Natural killer cell treated with Interleukin-12 subunit alpha and Interleukin-12 subunit beta and Interleukin-15 and Interleukin-18, amount 100 ng/mL, for 72 hours (primary cell): ENCODE measurements around the gene DMKN. TPM values are rescaled to one million over a fixed set of nuclear protein-coding genes. Genes with fewer than 3 reads are reported as not detected.

Source experiments
- ATAC-seq, 2 donors: fragments of 150-1000 bp; cut with Tn5 transposase in 1 of 2; sonication (Bioruptor Pico), chemical (Tn5 transposase) in 1 of 2; 2 replicates each; pipeline ENCODE4 v1.10.0; 2021
- DNase-seq: peaks from one replicate; pipeline ENCODE4 v3.0.0; 2022; ENCODE audit warnings: low spot score
- H3K27ac Mint-ChIP-seq, 2 donors: 1 replicate in 1 of 2; 2 replicates in 1 of 2; pipeline ENCODE4 v1.8.0; 2022; ENCODE audit warnings: mixed read lengths in 2 of 2, mild to moderate bottlenecking in 1 of 2, moderate library complexity in 1 of 2
- H3K27me3 Mint-ChIP-seq, 2 donors: 1 replicate in 1 of 2; 2 replicates in 1 of 2; pipeline ENCODE4 v1.8.0; 2022; ENCODE audit warnings: mixed read lengths in 2 of 2
- H3K36me3 Mint-ChIP-seq: one replicate; pipeline ENCODE4 v1.8.0; 2022; ENCODE audit warnings: mixed read lengths
- H3K4me1 Mint-ChIP-seq, 2 donors: 1 replicate in 1 of 2; 2 replicates in 1 of 2; pipeline ENCODE4 v1.8.0; 2022; ENCODE audit warnings: low read depth in 2 of 2, mixed read lengths in 2 of 2, mild to moderate bottlenecking in 1 of 2
- H3K4me3 Mint-ChIP-seq: one replicate; pipeline ENCODE4 v1.8.0; 2022; ENCODE audit warnings: mixed read lengths
- H3K9me3 Mint-ChIP-seq: 2 replicates; pipeline ENCODE4 v1.8.0; 2022; ENCODE audit warnings: mixed read lengths
- total RNA-seq, 2 donors: library from RNA; stranded (reverse); gene quantifications; one replicate each; pipeline ENCODE4 v1.2.3, GENCODE V29; 2022

The DMKN gene, protein sequence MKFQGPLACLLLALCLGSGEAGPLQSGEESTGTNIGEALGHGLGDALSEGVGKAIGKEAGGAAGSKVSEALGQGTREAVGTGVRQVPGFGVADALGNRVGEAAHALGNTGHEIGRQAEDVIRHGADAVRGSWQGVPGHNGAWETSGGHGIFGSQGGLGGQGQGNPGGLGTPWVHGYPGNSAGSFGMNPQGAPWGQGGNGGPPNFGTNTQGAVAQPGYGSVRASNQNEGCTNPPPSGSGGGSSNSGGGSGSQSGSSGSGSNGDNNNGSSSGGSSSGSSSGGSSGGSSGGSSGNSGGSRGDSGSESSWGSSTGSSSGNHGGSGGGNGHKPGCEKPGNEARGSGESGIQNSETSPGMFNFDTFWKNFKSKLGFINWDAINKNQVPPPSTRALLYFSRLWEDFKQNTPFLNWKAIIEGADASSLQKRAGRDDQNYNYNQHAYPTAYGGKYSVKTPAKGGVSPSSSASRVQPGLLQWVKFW
- total RNA-seq: 1 to 10 TPM in 1 of 2 donors, not detected in 1; 1.8 TPM

DNA sequence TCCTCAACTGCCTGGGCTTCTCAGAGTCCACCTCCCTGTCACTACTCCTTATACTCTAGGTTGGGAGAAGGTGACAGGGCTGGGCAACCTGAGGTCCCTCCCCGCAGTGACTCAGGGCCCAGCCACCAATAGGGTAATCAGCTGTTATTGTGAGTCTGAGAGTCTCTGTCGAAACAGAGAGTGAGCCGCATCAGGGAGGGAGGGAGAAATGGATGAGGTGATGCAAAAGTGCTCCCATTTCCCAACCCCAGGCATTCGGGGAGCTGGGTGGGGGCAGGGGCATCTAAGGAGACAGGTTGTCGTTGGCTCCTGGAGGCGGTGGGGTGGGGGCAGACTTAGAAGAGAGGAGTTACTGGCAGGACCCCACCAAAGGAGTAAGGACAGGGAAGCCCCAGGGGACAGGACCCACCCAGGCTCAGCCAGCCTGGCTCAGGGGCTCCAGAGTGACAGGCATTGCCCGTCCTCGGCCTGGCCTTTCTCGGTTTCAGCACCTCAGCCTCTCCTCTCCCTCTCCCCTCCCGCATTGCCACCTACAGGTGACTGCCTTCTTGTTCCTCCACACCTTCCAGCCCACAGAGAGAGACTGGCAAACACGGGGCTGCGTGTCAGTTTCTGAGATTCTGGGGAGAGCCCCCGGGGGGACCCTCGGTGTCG is at the start of gene DMKN:
Gene DMKN, minus strand, starts transcription at position 22 of the 654 bp plus-strand sequence. CDS start 174 bp downstream, outside the sequence.
- Mint-ChIP-seq H3K4me1 (peaks cover 5% of the 10 kb centered on the region in 2 donors), H3K9me3 (no peaks in the 10 kb centered on the region), H3K4me3 (no peak within 1 kb of the TSS), H3K27ac (no peak within 1 kb of the TSS), H3K36me3 (no peaks in the 10 kb centered on the region), H3K27me3 (peaks cover 7 to 14% of the 10 kb centered on the region in 2 donors)
- ATAC-seq (no peak), DNase-seq (no peak)

DNA sequence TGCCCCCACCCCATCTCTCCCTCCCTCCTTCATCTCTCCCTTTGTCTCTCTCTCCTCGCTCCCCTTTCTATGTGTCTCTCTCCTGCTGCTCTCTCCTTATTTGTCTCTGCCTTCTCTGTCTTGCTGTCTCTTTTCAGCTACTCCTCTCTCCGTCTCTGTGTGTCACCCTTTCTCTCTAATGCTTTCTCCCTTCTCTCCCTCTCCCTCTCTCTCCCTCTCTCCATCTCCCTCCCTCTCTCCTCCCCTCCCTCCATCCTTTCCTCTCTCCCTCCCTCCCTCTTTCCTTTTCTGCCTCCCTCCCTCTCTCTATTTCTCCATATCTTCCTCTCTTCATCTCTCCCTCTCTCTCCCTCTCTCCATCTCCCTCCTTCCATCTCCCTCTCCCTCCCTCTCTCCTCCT is 49.3 kb upstream of the DMKN start:
- H3K27ac Mint-ChIP-seq: no peak overlapping the region
- DNase-seq (no peak), ATAC-seq (no peak)
- H3K4me3 Mint-ChIP-seq: no peak overlapping the region
- H3K4me1 Mint-ChIP-seq: peaks cover 0 to 11% of the 10 kb centered on the region in 2 donors
- peaks cover 25 to 38% of the 10 kb centered on the region in 2 donors for H3K27me3 Mint-ChIP-seq
- no peaks in the 10 kb centered on the region for H3K36me3 Mint-ChIP-seq
- H3K9me3 Mint-ChIP-seq: no peaks in the 10 kb centered on the region

DNA sequence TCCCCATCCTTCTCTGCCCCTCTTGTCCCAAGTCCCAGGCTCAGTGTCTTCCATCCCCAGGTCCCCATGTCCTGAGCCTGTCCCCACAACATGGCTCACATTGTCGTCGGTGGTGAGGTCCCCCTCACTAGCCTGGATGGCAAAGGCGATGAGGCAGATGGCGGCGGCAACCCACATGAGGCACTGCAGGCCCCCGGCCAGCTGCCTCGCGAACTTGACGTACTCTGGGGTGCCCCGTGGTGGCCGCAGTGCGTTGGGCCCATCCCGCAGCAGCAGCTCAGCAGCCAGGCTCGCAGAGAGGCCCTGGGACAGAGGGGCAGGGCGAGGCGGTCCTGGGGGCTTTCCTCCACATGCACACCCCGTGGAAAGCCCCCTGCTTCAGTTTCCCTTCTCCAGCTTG is 48.9 kb upstream of the DMKN start:
- H3K4me1 Mint-ChIP-seq: peaks cover 2 to 12% of the 10 kb centered on the region in 2 donors
- H3K36me3 Mint-ChIP-seq: peaks cover under 1% of the 10 kb centered on the region
- no peak for ATAC-seq
- H3K4me3 Mint-ChIP-seq: no peak overlapping the region
- no peaks in the 10 kb centered on the region for H3K9me3 Mint-ChIP-seq
- H3K27ac Mint-ChIP-seq: no peak overlapping the region
- H3K27me3 Mint-ChIP-seq: peaks cover 25 to 41% of the 10 kb centered on the region in 2 donors
- DNase-seq: peak; percentile 54

DNA sequence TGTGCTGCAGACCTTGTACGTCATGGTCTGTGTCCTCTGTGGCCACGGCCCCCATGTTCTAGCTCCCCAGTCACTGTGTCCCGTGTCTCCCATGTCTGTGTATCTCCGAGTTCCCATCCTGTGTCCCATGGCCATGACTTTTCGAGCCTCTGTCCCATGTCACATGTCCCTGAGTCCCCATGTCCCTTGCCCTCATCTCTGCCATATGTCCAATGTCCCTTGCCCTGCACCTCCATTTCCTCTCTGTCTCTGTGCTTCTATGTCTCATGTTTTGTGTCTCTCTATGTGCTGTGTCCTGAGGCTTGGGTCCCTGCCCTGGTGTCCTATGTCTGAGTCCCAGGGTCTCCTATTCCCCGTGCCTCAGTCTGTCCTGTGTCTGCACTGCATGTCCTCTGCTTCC is 48.0 kb upstream of the DMKN start:
- DNase-seq (peak; percentile 18), ATAC-seq (no peak)
- H3K36me3 Mint-ChIP-seq: peaks cover 5% of the 10 kb centered on the region
- H3K9me3 Mint-ChIP-seq: no peaks in the 10 kb centered on the region
- no peak overlapping the region for H3K4me3 Mint-ChIP-seq
- peaks cover 28 to 47% of the 10 kb centered on the region in 2 donors for H3K27me3 Mint-ChIP-seq
- peaks cover 6 to 15% of the 10 kb centered on the region in 2 donors for H3K4me1 Mint-ChIP-seq
- H3K27ac Mint-ChIP-seq: no peak overlapping the region

DNA sequence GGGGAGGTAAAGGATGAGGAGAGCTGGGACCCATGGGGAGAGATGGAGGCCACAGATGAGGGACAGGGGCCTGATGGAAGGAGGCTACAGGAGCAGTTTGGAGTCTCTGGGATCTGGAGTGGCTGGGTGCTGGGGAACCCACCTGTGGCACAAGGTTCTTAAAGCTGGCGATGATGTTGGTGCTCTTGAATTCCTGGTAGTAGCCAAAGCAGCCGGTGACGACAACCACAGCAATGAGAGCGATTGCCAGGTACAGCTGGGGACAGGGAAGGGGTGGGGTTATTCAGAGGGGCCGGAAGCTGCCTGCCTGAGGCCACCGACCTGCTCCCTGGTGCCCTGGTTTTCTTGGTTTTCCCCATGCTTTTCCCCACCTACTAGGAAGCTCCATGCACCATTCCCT is 47.2 kb upstream of the DMKN start:
- peaks cover 6 to 15% of the 10 kb centered on the region in 2 donors for H3K4me1 Mint-ChIP-seq
- ATAC-seq: no peak
- DNase-seq: no peak
- H3K27ac Mint-ChIP-seq: no peak overlapping the region
- peaks cover 5% of the 10 kb centered on the region for H3K36me3 Mint-ChIP-seq
- peaks cover 28 to 55% of the 10 kb centered on the region in 2 donors for H3K27me3 Mint-ChIP-seq
- no peak overlapping the region for H3K4me3 Mint-ChIP-seq
- no peaks in the 10 kb centered on the region for H3K9me3 Mint-ChIP-seq

DNA sequence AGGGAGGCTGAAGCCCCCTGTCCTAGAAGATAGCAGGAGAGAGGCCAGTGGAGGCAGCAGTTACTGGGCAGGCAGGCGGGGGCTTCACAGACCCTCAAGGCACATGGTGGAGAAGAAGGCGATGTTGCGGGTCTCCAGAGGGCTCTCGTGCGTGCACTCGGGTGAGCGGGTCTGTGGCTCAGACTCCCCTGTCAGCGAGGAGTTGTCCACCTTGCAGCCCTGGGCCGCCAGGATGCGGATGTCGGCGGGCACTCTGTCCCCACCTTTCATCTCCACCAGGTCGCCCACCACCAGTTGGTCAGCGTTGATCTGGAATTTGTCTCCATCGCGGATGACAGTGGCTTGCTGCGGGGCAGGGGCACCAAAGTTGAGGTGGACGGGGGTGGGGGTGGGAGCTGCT is 46.8 kb upstream of the DMKN start:
- DNase-seq (no peak), ATAC-seq (no peak)
- H3K4me1 Mint-ChIP-seq: peaks cover 6 to 15% of the 10 kb centered on the region in 2 donors
- H3K27ac Mint-ChIP-seq: no peak overlapping the region
- H3K4me3 Mint-ChIP-seq: no peak overlapping the region
- H3K36me3 Mint-ChIP-seq: peaks cover 5% of the 10 kb centered on the region
- peaks cover 24 to 57% of the 10 kb centered on the region in 2 donors for H3K27me3 Mint-ChIP-seq
- no peaks in the 10 kb centered on the region for H3K9me3 Mint-ChIP-seq

DNA sequence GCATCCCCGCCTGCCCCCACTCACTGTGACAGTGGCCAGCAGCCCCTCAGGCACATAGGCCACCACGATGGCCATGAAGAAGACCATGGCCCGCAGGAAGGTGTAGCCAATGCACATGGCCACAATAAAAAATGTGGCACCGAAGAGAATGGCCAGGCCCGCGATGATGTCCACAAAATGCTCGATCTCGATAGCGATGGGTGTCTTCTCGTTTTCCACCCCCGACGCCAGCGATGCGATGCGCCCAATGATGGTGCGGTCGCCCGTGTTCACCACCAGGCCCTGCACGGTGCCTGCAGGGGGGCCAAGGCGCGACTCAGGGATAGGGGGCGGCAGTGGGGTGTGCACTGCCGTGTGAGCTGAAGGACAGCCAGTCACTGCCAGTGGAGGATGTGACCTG is 46.3 kb upstream of the DMKN start:
- Mint-ChIP-seq H3K4me1 (peaks cover 6 to 15% of the 10 kb centered on the region in 2 donors), H3K27ac (no peak overlapping the region), H3K27me3 (peaks cover 24 to 57% of the 10 kb centered on the region in 2 donors), H3K36me3 (peaks cover 5% of the 10 kb centered on the region), H3K4me3 (no peak overlapping the region), H3K9me3 (no peaks in the 10 kb centered on the region)
- ATAC-seq: no peak
- DNase-seq: peak; percentile 12

- DNase-seq: peak; percentile 22
- no peak overlapping the region for H3K27ac Mint-ChIP-seq
- peaks cover 5% of the 10 kb centered on the region for H3K36me3 Mint-ChIP-seq
- no peaks in the 10 kb centered on the region for H3K9me3 Mint-ChIP-seq
- no peak overlapping the region for H3K4me3 Mint-ChIP-seq
- H3K4me1 Mint-ChIP-seq: peaks cover 6 to 18% of the 10 kb centered on the region in 2 donors
- ATAC-seq: no peak
- peaks cover 28 to 57% of the 10 kb centered on the region in 2 donors for H3K27me3 Mint-ChIP-seq
These were observed 45.8 kb upstream of the DMKN start for GRCh38 chr19:35559281-35559659.

GRCh38 chr19:35558400-35559280 is 45.2 kb upstream of the DMKN start:
- peak; percentile 55 for DNase-seq
- Mint-ChIP-seq H3K9me3 (no peaks in the 10 kb centered on the region), H3K4me1 (peaks cover 6 to 18% of the 10 kb centered on the region in 2 donors), H3K4me3 (no peak overlapping the region), H3K36me3 (peaks cover 5% of the 10 kb centered on the region), H3K27me3 (peaks cover 31 to 57% of the 10 kb centered on the region in 2 donors), H3K27ac (no peak overlapping the region)
- ATAC-seq: no peak

GRCh38 chr19:35557539-35558399 is 44.3 kb upstream of the DMKN start:
- H3K4me3 Mint-ChIP-seq: peak overlapping the region; percentile 69
- H3K9me3 Mint-ChIP-seq: no peaks in the 10 kb centered on the region
- H3K27me3 Mint-ChIP-seq: peaks cover 34 to 54% of the 10 kb centered on the region in 2 donors
- H3K4me1 Mint-ChIP-seq: peaks cover 6 to 18% of the 10 kb centered on the region in 2 donors
- no peak overlapping the region for H3K27ac Mint-ChIP-seq
- H3K36me3 Mint-ChIP-seq: peaks cover 5% of the 10 kb centered on the region
- DNase-seq: peak; percentile 71
- ATAC-seq: peak; percentile 40 to 74

GRCh38 chr19:35556846-35557538 is 43.5 kb upstream of the DMKN start:
- ATAC-seq: no peak
- peak; percentile 16 for DNase-seq
- Mint-ChIP-seq H3K36me3 (peaks cover 5% of the 10 kb centered on the region), H3K9me3 (no peaks in the 10 kb centered on the region), H3K27ac (no peak overlapping the region), H3K4me1 (peaks cover 6 to 18% of the 10 kb centered on the region in 2 donors), H3K4me3 (peak overlapping the region; percentile 69), H3K27me3 (peaks cover 31 to 47% of the 10 kb centered on the region in 2 donors)

GRCh38 chr19:35556025-35556590 is 42.7 kb upstream of the DMKN start:
- peaks cover 6 to 18% of the 10 kb centered on the region in 2 donors for H3K4me1 Mint-ChIP-seq
- peak overlapping the region; percentile 19 for H3K4me3 Mint-ChIP-seq
- peaks cover 5% of the 10 kb centered on the region for H3K36me3 Mint-ChIP-seq
- ATAC-seq (no peak), DNase-seq (peak; percentile 55)
- peaks cover 26 to 38% of the 10 kb centered on the region in 2 donors for H3K27me3 Mint-ChIP-seq
- no peaks in the 10 kb centered on the region for H3K9me3 Mint-ChIP-seq
- H3K27ac Mint-ChIP-seq: no peak overlapping the region
